Renal cortex interstitium (tissue), 15 donors: Measurements from ENCODE around the gene PEX13. TPM values are rescaled to one million over a fixed set of nuclear protein-coding genes. Genes with fewer than 3 reads are reported as not detected.
"Not testable (repeated sequence)": the region's sequence is repeated elsewhere in the genome, so short reads cannot be mapped to it uniquely, and the experiment has no call there.

Experiments used
- DNase-seq, 11 donors: peaks; one replicate each; pipeline ENCODE4 v3.0.0-alpha.2; 2013; ENCODE audit warnings: low read depth in 9 of 11, low spot score in 4 of 11; ENCODE audit errors: extremely low read depth in 1 of 11
- long read RNA-seq, 16 experiments: transcript quantifications; one replicate each; lab custom pipeline, GENCODE V29; 2026
- polyA plus RNA-seq, 3 donors: library from polyadenylated mRNA; unstranded; fragments of 120-200 nt; gene quantifications; one replicate each; pipeline ENCODE4 v1.2.1, GENCODE V29; 2013; ENCODE audit not compliant: insufficient read length in 3 of 3

Gene PEX13, protein sequence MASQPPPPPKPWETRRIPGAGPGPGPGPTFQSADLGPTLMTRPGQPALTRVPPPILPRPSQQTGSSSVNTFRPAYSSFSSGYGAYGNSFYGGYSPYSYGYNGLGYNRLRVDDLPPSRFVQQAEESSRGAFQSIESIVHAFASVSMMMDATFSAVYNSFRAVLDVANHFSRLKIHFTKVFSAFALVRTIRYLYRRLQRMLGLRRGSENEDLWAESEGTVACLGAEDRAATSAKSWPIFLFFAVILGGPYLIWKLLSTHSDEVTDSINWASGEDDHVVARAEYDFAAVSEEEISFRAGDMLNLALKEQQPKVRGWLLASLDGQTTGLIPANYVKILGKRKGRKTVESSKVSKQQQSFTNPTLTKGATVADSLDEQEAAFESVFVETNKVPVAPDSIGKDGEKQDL
- 10 to 100 TPM; 26.1 to 30.9 (median 30.3) TPM for polyA plus RNA-seq
- long read RNA-seq, donor 1, full-length matches to known transcripts: 7 of 7 reads
- long read RNA-seq, donor 1, partial matches to known transcripts: 0 of 7 reads
- long read RNA-seq, donor 1, other reads (novel, unspliced or antisense): 0 of 7 reads
- long read RNA-seq, donor 2, full-length matches to known transcripts: 8 of 8 reads
- long read RNA-seq, donor 2, partial matches to known transcripts: 0 of 8 reads
- long read RNA-seq, donor 2, other reads (novel, unspliced or antisense): 0 of 8 reads
- long read RNA-seq, donor 3, full-length matches to known transcripts: 9 of 9 reads
- long read RNA-seq, donor 3, partial matches to known transcripts: 0 of 9 reads
- long read RNA-seq, donor 3, other reads (novel, unspliced or antisense): 0 of 9 reads
- long read RNA-seq, donor 4, full-length matches to known transcripts: 8 of 8 reads
- long read RNA-seq, donor 4, partial matches to known transcripts: 0 of 8 reads
- long read RNA-seq, donor 4, other reads (novel, unspliced or antisense): 0 of 8 reads
- long read RNA-seq, donor 5: 0 reads
- long read RNA-seq, donor 6, full-length matches to known transcripts: 11 of 11 reads
- long read RNA-seq, donor 6, partial matches to known transcripts: 0 of 11 reads
- long read RNA-seq, donor 6, other reads (novel, unspliced or antisense): 0 of 11 reads
- long read RNA-seq, donor 7, full-length matches to known transcripts: 5 of 5 reads
- long read RNA-seq, donor 7, partial matches to known transcripts: 0 of 5 reads
- long read RNA-seq, donor 7, other reads (novel, unspliced or antisense): 0 of 5 reads
- long read RNA-seq, donor 8, full-length matches to known transcripts: 11 of 16 reads
- long read RNA-seq, donor 8, partial matches to known transcripts: 5 of 16 reads
- long read RNA-seq, donor 8, other reads (novel, unspliced or antisense): 0 of 16 reads
- long read RNA-seq, donor 9, full-length matches to known transcripts: 9 of 9 reads
- long read RNA-seq, donor 9, partial matches to known transcripts: 0 of 9 reads
- long read RNA-seq, donor 9, other reads (novel, unspliced or antisense): 0 of 9 reads
- long read RNA-seq, donor 10, full-length matches to known transcripts: 7 of 7 reads
- long read RNA-seq, donor 10, partial matches to known transcripts: 0 of 7 reads
- long read RNA-seq, donor 10, other reads (novel, unspliced or antisense): 0 of 7 reads
- long read RNA-seq, donor 11, full-length matches to known transcripts: 10 of 10 reads
- long read RNA-seq, donor 11, partial matches to known transcripts: 0 of 10 reads
- long read RNA-seq, donor 11, other reads (novel, unspliced or antisense): 0 of 10 reads
- long read RNA-seq, donor 12, full-length matches to known transcripts: 4 of 4 reads
- long read RNA-seq, donor 12, partial matches to known transcripts: 0 of 4 reads
- long read RNA-seq, donor 12, other reads (novel, unspliced or antisense): 0 of 4 reads
- long read RNA-seq, donor 13, full-length matches to known transcripts: 17 of 40 reads
- long read RNA-seq, donor 13, partial matches to known transcripts: 23 of 40 reads
- long read RNA-seq, donor 13, other reads (novel, unspliced or antisense): 0 of 40 reads
- long read RNA-seq, donor 14, full-length matches to known transcripts: 11 of 11 reads
- long read RNA-seq, donor 14, partial matches to known transcripts: 0 of 11 reads
- long read RNA-seq, donor 14, other reads (novel, unspliced or antisense): 0 of 11 reads
- long read RNA-seq, donor 15, full-length matches to known transcripts: 3 of 3 reads
- long read RNA-seq, donor 15, partial matches to known transcripts: 0 of 3 reads
- long read RNA-seq, donor 15, other reads (novel, unspliced or antisense): 0 of 3 reads
- long read RNA-seq, donor 16, full-length matches to known transcripts: 17 of 17 reads
- long read RNA-seq, donor 16, partial matches to known transcripts: 0 of 17 reads
- long read RNA-seq, donor 16, other reads (novel, unspliced or antisense): 0 of 17 reads

DNA sequence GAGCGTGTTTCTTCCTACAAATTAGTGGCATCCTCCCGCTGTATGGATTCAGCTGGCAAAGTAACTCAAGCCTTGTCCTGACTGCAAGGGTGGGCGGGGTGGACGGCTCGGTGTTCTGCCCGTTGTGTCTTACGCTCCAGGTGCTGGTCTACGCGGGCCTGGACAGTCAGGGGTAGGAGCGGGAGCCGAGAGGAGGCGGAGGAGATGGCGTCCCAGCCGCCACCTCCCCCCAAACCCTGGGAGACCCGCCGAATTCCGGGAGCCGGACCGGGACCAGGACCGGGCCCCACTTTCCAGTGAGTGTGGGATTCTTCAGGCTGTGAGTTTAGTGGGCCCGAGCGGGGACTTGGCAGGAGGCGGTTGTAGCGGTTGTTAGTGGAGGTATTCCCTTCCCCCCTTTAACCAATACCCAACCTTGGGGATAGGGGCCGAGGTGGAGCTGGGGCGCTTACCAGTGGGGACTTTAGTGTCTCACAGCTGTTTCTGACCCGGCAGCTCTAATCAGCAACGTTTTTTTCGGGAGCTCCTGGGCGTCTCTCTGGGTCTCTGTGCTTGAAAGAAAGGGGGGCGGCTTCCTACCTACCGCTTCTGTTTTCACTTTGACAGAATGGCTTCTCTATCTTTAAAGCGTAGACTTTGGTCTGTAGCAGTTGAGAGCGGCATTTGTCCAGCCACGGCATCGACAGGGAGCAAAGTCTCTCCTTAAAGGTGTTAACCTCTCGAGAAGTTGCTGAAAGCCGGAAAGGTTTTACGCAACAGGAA lies at the start of gene PEX13, which contains the start of gene PUS10:
Gene PEX13 (plus strand): TSS at position 165 of the 762 bp plus-strand sequence. CDS start 40 bp downstream, at position 205.
Gene PUS10 (minus strand): TSS at position 700 of the 762 bp plus-strand sequence. CDS start 6,365 bp downstream, outside the sequence.
- peak in 9 of 11 donors; percentile 33 to 75 (median 65) for DNase-seq

DNA sequence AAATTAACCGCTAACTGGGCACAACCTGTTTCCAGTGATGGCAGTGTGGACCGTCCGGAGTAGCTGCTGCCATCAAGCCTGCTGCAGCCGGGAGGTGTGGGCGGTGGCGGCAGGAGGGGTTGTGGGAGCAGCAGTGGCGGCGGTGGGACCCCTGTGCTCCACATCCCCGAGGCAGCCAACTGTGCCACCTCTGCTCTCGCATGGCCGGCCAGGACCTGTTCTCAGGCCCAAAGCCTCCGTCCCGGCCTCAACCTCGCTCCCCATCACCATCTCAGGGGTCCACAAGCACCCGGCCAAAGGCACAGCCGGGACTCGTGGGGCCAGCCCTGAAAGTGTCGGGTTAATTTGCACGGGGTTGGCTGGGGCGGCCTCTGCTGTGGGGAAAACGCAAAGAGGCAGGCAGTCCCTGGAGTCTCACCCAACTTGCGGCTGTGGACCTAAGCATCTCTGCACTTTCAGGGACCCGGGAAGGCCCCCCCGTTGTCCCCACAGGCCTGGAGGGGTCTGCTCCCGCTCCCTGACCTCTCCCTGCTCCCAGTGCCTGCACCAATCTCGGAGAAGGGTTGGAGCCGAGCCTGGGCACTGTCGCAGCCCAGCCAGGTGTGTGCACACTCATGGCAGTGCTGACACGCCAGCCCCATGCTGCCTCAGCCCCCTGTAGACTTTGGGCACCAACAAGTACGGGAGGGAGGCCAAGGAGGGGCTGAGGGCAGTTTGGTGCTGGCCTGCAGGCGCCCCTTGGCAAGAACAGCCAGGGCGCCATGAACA lies 44.4 kb upstream of the PEX13 start:
- no peak for DNase-seq

DNA sequence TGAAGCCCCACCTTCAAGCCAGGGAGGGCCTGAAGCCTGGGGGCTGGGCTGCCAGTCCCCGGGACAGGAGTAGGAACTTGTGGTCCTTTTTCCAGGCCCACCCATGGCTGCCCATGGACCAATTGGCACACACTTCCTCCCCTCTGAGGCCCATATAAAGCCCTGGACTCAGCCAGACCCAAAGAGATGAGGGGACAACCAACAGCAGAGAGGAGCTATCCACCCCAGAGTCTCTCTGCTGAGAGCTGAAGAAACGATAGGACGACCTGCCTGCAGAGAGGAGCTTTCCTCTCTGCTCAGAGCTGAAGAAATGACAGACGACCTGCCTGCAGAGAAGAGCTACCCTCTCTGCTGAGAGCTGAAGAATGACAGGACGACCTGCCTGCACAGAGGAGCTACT lies 43.8 kb upstream of the PEX13 start:
- no peak for DNase-seq

DNA sequence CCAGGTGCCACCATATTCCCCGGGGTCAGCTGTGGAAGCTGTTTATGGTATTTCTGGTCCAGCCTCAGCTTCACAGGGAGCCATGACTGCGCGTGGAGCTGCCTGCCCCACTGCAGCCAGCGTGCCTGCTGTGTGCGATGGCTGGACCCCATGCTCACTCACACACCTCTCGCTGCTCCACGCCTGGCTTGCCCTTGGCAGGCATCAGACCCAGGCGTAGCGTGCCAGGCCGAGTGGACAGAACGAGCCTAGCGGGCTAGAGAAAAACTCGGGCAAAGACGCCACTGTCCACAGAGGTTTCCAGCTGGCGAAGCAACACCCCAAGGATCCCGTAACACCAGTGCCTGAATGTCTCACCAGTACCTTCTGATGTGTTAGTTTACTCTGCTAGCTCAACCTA lies 42.9 kb upstream of the PEX13 start:
- DNase-seq: no peak

DNA sequence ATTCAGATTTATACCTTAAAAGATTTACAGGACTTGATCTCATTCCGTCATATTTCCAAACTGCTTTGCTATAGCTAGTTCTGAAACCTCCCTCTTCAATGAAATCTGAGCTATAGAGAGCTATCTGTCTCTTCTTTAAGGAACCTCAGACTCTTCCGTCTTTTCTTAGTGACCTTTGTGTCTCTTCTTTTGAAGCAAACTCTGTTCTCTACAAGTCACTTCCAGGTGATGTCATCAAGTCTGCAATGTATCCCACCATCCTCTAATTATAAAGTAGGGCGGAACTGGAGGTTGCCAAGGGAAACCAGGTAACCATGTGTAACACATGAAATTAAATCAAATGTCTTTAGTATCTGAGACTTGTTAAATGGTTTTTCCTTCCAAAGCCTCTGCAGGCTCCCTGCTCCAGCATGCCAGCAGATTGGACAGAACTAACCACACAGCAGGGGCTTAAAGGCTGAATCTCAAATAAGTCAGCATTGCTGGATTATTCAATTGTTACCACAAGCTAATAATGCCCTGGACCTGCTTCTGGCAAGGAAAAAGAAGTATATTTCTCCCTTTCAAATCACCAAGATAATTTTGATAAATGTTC lies 41.2 kb upstream of the PEX13 start:
- no peak for DNase-seq

DNA sequence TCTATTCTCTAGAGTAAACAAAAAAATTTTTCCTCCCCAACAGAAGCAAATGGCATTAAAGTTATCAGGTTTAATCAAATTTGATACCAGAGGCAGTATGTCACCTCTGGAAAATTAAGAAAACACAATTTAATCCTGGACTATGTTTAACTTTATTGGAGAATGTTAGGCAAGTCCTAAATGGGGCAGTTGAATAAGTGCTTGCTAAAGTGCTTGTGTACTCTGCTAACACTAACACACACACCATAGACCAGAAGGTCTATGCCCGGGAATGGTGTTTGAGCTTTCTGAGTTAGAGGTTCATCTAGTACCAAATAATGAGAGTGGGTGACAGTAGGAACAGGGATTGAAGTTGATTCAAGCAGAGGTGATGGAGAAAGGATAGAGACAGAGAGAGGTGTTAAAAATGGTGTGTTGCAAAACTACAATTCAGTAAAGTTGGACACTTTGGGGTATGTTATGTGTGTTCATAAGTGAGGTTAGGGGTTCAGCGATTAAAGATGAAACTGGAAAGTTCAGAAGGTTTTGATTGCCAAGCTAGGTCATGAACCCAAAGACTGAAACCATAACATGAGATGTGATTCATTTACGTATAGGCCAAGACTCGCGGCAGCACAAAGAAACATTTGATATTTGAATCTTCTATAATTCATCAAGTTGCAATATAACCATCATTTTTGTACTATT lies 40.5 kb upstream of the PEX13 start:
- DNase-seq: no peak

DNA sequence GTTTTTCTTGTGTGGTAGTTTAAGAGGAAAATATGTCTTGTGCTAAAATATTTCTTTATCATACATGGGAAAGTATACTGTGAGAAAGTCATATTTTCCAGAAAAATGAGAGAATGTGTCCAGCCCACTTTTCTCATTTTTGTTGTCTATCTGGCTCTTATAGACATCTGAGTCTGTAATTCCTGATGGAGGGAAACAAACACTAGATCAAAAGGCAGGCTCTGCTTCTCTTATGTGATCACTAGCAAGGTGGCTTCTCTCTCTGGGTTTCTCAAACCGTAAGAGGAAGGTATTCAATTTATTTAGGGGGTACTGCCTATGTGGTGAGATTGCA lies 40.0 kb upstream of the PEX13 start:
- DNase-seq: no peak

DNA sequence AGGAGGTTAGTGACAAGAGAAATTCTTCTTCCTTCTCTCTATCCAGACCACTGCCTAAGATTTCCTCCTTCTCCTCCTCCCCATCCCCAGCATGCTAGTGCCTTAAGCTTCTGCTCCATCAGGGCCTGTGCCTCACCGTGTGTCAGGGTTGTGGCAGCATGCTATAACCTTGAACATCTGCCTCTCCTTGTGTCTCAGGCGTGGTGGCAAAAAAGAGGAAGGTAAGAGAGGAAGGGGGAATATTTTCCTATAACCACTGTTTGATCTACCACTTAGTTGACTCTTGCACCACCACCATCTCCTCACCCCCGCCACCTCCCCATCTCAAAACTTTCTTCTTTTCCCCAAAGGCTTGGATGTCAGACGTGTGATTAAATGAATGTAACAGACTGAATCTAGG lies 38.3 kb upstream of the PEX13 start:
- no peak for DNase-seq

DNA sequence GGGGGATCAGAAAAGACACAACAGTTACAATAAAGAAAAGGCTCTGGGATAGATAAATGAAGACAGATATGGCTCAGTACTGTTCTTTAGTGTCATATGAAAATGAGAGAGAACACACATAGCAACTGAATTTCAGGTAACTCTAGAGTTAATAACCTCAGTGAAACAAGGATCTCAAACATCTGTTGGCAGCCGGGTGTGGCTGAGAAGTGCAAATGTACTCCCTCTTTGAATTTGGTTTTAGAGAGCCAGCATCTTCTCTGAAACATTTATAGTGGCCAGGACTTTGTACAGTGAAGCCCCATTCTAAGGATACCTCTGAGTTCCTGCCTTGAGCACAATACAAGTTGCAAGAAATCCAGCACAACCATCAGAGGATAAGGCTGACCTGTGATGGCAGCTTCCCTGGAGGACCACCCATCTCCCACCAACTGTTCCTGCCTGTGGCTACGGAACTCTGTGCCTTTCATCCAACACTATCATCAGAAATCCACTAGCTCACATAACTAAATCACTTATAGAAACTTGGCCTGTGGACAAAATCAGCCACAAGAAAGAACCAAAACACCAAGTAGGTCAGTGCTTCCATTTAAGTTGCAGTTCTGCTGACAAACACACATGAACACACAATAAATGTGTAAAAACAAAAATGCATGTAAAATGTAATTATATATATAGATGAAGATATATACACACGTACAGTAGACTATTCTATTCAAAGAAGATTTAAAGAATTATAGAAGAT lies 37.3 kb upstream of the PEX13 start:
- no peak for DNase-seq

DNA sequence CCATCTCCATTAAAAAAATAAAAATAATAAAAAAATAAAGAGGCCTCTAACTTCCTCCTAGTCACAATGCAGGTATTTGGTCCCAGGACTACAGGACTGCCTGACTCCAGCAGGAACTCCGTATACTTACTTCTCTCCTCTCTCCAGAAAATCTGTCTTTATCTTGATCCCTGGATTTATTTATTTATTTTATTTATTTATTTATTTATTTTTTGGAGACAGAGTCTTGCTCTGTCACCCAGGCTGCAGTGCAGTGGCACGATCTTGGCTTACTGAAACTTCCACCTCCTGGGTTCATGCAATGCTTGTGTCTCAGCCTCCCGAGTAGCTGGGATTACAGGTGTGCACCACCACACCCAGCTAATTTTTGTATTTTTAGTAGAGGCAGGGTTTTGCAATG lies 35.5 kb upstream of the PEX13 start:
- not testable (repeated sequence) for DNase-seq

DNA sequence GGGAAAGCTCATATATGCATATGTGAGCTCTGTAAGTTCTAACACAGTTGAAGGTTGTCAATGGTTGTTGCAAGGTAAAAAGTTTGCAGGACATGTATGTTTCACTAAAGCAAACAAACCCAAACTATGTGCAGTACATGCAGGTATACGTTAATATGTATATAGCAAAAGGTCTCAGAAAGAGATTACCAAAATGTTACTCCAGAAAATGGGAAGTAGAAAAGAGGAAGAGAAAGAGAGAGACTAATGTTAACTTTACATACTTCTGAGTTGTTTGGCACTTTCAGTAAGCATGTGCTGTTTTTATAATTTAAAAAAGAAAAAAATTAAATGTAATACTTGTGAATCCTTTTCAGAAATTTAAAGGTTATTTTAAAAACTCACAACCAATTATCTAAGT lies 32.8 kb upstream of the PEX13 start:
- no peak for DNase-seq

DNA sequence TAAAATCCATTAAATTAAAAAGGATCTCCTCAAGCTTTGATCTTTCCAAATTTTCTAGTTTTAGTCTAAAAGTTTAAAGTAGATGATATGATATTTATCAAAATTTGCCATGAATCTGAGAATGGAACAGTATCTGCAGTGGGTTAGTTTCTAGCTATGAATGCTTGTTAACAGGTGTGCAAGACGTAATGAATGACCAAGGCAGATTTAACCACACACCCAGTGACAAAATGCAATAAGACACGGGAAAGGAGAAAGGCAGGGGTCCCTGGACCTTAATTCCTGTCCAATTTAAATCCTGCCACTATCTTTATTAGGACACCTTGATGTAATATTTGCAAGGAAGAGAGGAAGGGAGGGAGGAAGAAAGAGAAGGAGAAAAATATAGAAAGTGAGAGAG lies 30.5 kb upstream of the PEX13 start:
- DNase-seq: no peak

DNA sequence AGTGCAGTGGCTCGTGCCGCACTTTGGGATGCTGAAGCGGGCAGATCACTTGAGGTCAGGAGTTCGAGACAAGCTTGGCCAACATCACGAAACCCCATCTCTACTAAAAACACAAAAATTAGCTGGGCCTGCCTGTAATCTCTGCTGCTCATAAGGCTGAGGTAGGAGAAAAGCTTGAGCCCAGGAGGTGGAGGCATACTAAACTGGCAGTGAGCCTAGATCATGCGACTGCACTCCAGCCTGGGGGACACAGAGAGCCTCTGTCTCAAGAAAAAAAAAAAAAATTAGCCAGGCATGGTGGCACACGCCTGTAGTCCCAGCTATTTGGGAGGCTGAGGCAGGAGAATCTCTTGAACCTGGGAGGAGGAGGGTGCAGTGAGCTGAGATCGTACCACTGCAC lies 29.9 kb upstream of the PEX13 start:
- DNase-seq: not testable (repeated sequence)

DNA sequence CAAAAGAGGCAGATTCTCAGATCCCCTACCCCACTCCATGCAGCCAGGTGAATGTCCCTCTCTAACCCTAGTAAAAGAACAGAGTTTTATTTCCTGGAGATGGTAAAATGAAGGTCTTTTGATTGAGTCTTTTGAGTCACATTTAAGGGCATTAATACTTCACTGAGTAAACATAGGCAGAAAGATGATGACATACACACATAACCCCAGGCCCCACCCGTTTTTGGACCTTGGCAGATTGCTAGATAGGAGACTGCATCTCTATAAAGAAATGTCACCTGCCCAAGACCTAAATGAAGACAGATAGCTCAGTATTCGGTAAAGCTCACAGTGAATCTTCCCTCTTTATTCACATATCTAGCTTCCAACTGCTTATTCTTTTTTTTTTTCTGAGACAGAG lies 28.3 kb upstream of the PEX13 start:
- no peak for DNase-seq
